Lower lobe of right lung (tissue), 2 donors: ENCODE results near the gene DCAKD. TPM values are rescaled to one million over a fixed set of nuclear protein-coding genes. Genes with fewer than 3 reads are reported as not detected.

ENCODE experiments used
- ATAC-seq, 2 donors: fragments of 200-7000 bp; cut with Tn5 transposase; one replicate each; pipeline ENCODE4 v1.9.1; 2020 to 2022; ENCODE audit warnings: mild to moderate bottlenecking in 2 of 2, moderate library complexity in 2 of 2
- DNase-seq: peaks from one replicate; pipeline ENCODE4 v3.0.0-alpha.2; 2020
- H3K27ac ChIP-seq: fragments of 200-600 bp; one replicate; pipeline ENCODE4 v1.8.0; 2022
- H3K27me3 ChIP-seq: fragments of 200-600 bp; one replicate; pipeline ENCODE4 v1.8.0; 2022; ENCODE audit warnings: low read depth
- H3K36me3 ChIP-seq: fragments of 200-600 bp; one replicate; pipeline ENCODE4 v1.8.0; 2022; ENCODE audit warnings: mild to moderate bottlenecking
- H3K4me1 ChIP-seq: fragments of 200-600 bp; one replicate; pipeline ENCODE4 v1.8.0; 2022
- H3K4me3 ChIP-seq: fragments of 200-600 bp; one replicate; pipeline ENCODE4 v1.8.0; 2022; ENCODE audit warnings: mild to moderate bottlenecking
- H3K9me3 ChIP-seq: fragments of 200-600 bp; one replicate; pipeline ENCODE4 v1.8.0; 2022
- CTCF ChIP-seq: fragments of 200-600 bp; IDR thresholded peaks from one replicate; pipeline ENCODE4 v1.8.0; 2022; ENCODE audit warnings: antibody characterized with exemption, mild to moderate bottlenecking
- intact Hi-C: fragments of 100-400 bp; cut with DNase I; formaldehyde crosslinking; loops from one replicate; pipeline ENCODE4 v1.11.0; 2022
- total RNA-seq: library from RNA; stranded (reverse); fragmentation: NEBNext Ultra II Directional; extraction: Animal tissue kit (Norgen Biotek cat#: 25700); gene quantifications from one replicate; pipeline ENCODE4 v1.2.1, GENCODE V29; 2021
- donor health status: DM: no; HTN: yes; CAD: no; lungs with severe emphysema.

DCAKD gene
- total RNA-seq, 1 donor from 2014 or later: 20.1 TPM

GRCh38 chr17:44978807-44979206, 72.6 kb downstream of the DCAKD start:
- intact Hi-C loops: no loop called here
- peaks cover 39% of the 10 kb centered on the region for H3K27me3 ChIP-seq
- H3K27ac ChIP-seq: no peak overlapping the region
- peaks cover 26% of the 10 kb centered on the region for H3K4me1 ChIP-seq
- no peak overlapping the region for H3K4me3 ChIP-seq
- ATAC-seq: no peak
- DNase-seq: no peak
- H3K9me3 ChIP-seq: no peaks in the 10 kb centered on the region
- no peaks in the 10 kb centered on the region for H3K36me3 ChIP-seq
- no peak for TF ChIP-seq CTCF

GRCh38 chr17:44977814-44978550, 73.5 kb downstream of the DCAKD start:
- H3K9me3 ChIP-seq: no peaks in the 10 kb centered on the region
- no peaks in the 10 kb centered on the region for H3K36me3 ChIP-seq
- intact Hi-C loops: no loop called here
- no peak overlapping the region for H3K4me3 ChIP-seq
- no peak overlapping the region for H3K27ac ChIP-seq
- DNase-seq: no peak
- H3K4me1 ChIP-seq: peaks cover 26% of the 10 kb centered on the region
- ATAC-seq: no peak
- TF ChIP-seq CTCF: no peak
- H3K27me3 ChIP-seq: peaks cover 39% of the 10 kb centered on the region

GRCh38 chr17:44977065-44977464, 74.4 kb downstream of the DCAKD start:
- intact Hi-C loops: no loop called here
- no peak for DNase-seq
- H3K36me3 ChIP-seq: no peaks in the 10 kb centered on the region
- no peak overlapping the region for H3K27ac ChIP-seq
- no peak overlapping the region for H3K4me3 ChIP-seq
- H3K27me3 ChIP-seq: peaks cover 39% of the 10 kb centered on the region
- no peak for ATAC-seq
- no peaks in the 10 kb centered on the region for H3K9me3 ChIP-seq
- H3K4me1 ChIP-seq: peaks cover 26% of the 10 kb centered on the region
- no peak for TF ChIP-seq CTCF

- no peak for TF ChIP-seq CTCF
- Histone ChIP-seq H3K27me3 (peaks cover 39% of the 10 kb centered on the region), H3K4me3 (no peak overlapping the region), H3K9me3 (no peaks in the 10 kb centered on the region), H3K27ac (no peak overlapping the region), H3K36me3 (no peaks in the 10 kb centered on the region), H3K4me1 (peaks cover 19% of the 10 kb centered on the region)
- DNase-seq (no peak), ATAC-seq (no peak)
- intact Hi-C loops: no loop called here
Measured at GRCh38 chr17:44976206-44976605, 75.2 kb downstream of the DCAKD start.

Other genes starting within 250 kb of the DCAKD start
- gene GJC1, start 221.3 kb downstream of the DCAKD start, total RNA-seq: 18.4 TPM
- 22.3 TPM for gene HIGD1B, start 203.7 kb downstream of the DCAKD start, total RNA-seq
- 108 TPM for gene EFTUD2, start 152.2 kb downstream of the DCAKD start, total RNA-seq
- not detected for gene GFAP, start 136.1 kb downstream of the DCAKD start, total RNA-seq
- gene KIF18B, start 103.9 kb downstream of the DCAKD start, total RNA-seq: 0.89 TPM
- gene C1QL1, start 83.3 kb downstream of the DCAKD start, total RNA-seq: not detected
- 117 TPM for gene NMT1, start 9.7 kb upstream of the DCAKD start, total RNA-seq
- 38.3 TPM for gene PLCD3, start 80.9 kb upstream of the DCAKD start, total RNA-seq
- 16.6 TPM for gene ACBD4, start 84.1 kb upstream of the DCAKD start, total RNA-seq
- 33.9 TPM for gene HEXIM1, start 96.8 kb upstream of the DCAKD start, total RNA-seq
- 6.4 TPM for gene HEXIM2, start 110.2 kb upstream of the DCAKD start, total RNA-seq
- 87.0 TPM for gene FMNL1, start 170.3 kb upstream of the DCAKD start, total RNA-seq
- not detected for gene SPATA32, start 210.5 kb upstream of the DCAKD start, total RNA-seq